SK-N-SH (cell line): ENCODE measurements around the gene GTPBP10.

Source experiments
- EZH2phosphoT487 ChIP-seq: fragments of 200-600 bp; sonication (generic); IDR thresholded peaks from 2 replicates; pipeline ENCODE4 v1.6.1; 2017; ENCODE audit warnings: low read depth, mixed run types, mild to moderate bottlenecking, antibody characterized with exemption, moderate library complexity, borderline replicate concordance
- TF ChIP-seq, protein P1 (sequence below): fragments of 200-600 bp; sonication (generic); IDR thresholded peaks from 2 replicates; pipeline ENCODE4 v1.6.1; 2017; ENCODE audit warnings: antibody characterized with exemption, mild to moderate bottlenecking, moderate library complexity
- TF ChIP-seq, protein P2 (sequence below): IDR thresholded peaks from 2 replicates; pipeline ENCODE4 v1.4.0; 2012; ENCODE audit warnings: low read depth, borderline replicate concordance

DNA sequence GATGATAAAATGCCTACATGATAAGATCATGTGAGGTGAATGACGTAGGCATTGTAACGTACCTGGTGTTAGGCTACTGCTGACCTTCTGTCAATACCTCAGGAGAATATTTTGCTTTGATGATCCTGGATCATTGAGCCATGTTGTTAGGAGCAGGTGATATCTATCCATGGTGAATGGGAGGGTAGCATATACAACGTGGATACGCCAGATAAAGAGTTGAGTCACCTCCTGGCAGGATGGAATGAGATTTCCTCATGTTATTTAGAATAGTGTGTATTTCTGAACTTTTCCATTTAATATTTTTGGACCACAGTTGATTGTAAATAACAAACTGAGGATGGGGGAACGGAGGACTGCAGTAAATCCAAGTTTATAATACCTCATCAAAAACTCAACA is 45.0 kb downstream of the GTPBP10 start:
- TF ChIP-seq EZH2phosphoT487 = no peak
- TF ChIP-seq, protein P1, sequence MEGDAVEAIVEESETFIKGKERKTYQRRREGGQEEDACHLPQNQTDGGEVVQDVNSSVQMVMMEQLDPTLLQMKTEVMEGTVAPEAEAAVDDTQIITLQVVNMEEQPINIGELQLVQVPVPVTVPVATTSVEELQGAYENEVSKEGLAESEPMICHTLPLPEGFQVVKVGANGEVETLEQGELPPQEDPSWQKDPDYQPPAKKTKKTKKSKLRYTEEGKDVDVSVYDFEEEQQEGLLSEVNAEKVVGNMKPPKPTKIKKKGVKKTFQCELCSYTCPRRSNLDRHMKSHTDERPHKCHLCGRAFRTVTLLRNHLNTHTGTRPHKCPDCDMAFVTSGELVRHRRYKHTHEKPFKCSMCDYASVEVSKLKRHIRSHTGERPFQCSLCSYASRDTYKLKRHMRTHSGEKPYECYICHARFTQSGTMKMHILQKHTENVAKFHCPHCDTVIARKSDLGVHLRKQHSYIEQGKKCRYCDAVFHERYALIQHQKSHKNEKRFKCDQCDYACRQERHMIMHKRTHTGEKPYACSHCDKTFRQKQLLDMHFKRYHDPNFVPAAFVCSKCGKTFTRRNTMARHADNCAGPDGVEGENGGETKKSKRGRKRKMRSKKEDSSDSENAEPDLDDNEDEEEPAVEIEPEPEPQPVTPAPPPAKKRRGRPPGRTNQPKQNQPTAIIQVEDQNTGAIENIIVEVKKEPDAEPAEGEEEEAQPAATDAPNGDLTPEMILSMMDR = no peak
- TF ChIP-seq, protein P2, sequence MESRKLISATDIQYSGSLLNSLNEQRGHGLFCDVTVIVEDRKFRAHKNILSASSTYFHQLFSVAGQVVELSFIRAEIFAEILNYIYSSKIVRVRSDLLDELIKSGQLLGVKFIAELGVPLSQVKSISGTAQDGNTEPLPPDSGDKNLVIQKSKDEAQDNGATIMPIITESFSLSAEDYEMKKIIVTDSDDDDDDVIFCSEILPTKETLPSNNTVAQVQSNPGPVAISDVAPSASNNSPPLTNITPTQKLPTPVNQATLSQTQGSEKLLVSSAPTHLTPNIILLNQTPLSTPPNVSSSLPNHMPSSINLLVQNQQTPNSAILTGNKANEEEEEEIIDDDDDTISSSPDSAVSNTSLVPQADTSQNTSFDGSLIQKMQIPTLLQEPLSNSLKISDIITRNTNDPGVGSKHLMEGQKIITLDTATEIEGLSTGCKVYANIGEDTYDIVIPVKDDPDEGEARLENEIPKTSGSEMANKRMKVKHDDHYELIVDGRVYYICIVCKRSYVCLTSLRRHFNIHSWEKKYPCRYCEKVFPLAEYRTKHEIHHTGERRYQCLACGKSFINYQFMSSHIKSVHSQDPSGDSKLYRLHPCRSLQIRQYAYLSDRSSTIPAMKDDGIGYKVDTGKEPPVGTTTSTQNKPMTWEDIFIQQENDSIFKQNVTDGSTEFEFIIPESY = no peak
